Astrocyte (in vitro differentiated cells and primary cell): ENCODE data around the gene CACNA1D. TPM values are rescaled to one million over a fixed set of nuclear protein-coding genes. Genes with fewer than 3 reads are reported as not detected.

Experiments used
- DNase-seq: peaks from one replicate; pipeline ENCODE4 v3.0.0-alpha.2; 2010; ENCODE audit warnings: low read depth
- FAIRE-seq: peaks from 2 replicates; lab custom pipeline; 2011; peaks lifted over from hg19 to GRCh38; lab: Jason Lieb, UNC
- H2AFZ ChIP-seq: 2 replicates; pipeline ENCODE4 v1.6.0; 2012; ENCODE audit warnings: low read depth, low read length, inconsistent platforms
- H3K27ac ChIP-seq: 2 replicates; pipeline ENCODE4 v1.5.1; 2011; ENCODE audit warnings: low read depth, low read length, inconsistent platforms
- H3K27me3 ChIP-seq: 2 replicates; pipeline ENCODE4 v1.6.0; 2011; ENCODE audit warnings: low read length, inconsistent platforms; ENCODE audit not compliant: insufficient read depth
- H3K36me3 ChIP-seq: 2 replicates; pipeline ENCODE4 v1.5.1; 2011; ENCODE audit warnings: low read length, inconsistent platforms; ENCODE audit not compliant: insufficient read depth
- H3K4me1 ChIP-seq: 2 replicates; pipeline ENCODE4 v1.5.1; 2011; ENCODE audit warnings: low read length, inconsistent platforms; ENCODE audit not compliant: insufficient read depth
- H3K4me2 ChIP-seq: 2 replicates; pipeline ENCODE4 v1.6.0; 2012; ENCODE audit warnings: low read length, inconsistent platforms
- H3K4me3 ChIP-seq: 2 replicates; pipeline ENCODE4 v1.5.1; 2011; ENCODE audit warnings: low read depth, mild to moderate bottlenecking, low read length, inconsistent platforms; ENCODE audit not compliant: insufficient read depth
- H3K79me2 ChIP-seq: 2 replicates; pipeline ENCODE4 v1.6.0; 2012; ENCODE audit warnings: mild to moderate bottlenecking, low read length, inconsistent platforms; ENCODE audit not compliant: insufficient read depth
- H3K9ac ChIP-seq: 2 replicates; pipeline ENCODE4 v1.6.0; 2012; ENCODE audit warnings: mild to moderate bottlenecking, low read length, inconsistent platforms
- H3K9me3 ChIP-seq: 2 replicates; pipeline ENCODE4 v1.5.1; 2012; ENCODE audit warnings: low read depth, mild to moderate bottlenecking, low read length, inconsistent platforms; ENCODE audit not compliant: insufficient read depth
- H4K20me1 ChIP-seq: 2 replicates; pipeline ENCODE4 v1.6.0; 2012; ENCODE audit warnings: low read length, inconsistent platforms; ENCODE audit not compliant: insufficient read depth
- H3K27ac Mint-ChIP-seq: one replicate; pipeline ENCODE4 v1.8.0; 2021; ENCODE audit warnings: mild to moderate bottlenecking, mixed read lengths; ENCODE audit not compliant: unreplicated experiment
- H3K27me3 Mint-ChIP-seq: one replicate; pipeline ENCODE4 v1.8.0; 2021; ENCODE audit warnings: low read depth, mixed read lengths; ENCODE audit not compliant: unreplicated experiment
- H3K36me3 Mint-ChIP-seq: one replicate; pipeline ENCODE4 v1.8.0; 2021; ENCODE audit warnings: low read depth, mixed read lengths; ENCODE audit not compliant: unreplicated experiment
- H3K4me1 Mint-ChIP-seq: one replicate; pipeline ENCODE4 v1.8.0; 2021; ENCODE audit warnings: low read depth, mixed read lengths; ENCODE audit not compliant: unreplicated experiment
- H3K4me3 Mint-ChIP-seq: one replicate; pipeline ENCODE4 v1.8.0; 2021; ENCODE audit warnings: mild to moderate bottlenecking, moderate library complexity, mixed read lengths; ENCODE audit not compliant: unreplicated experiment
- H3K9me3 Mint-ChIP-seq: one replicate; pipeline ENCODE4 v1.8.0; 2021; ENCODE audit warnings: mild to moderate bottlenecking, mixed read lengths; ENCODE audit not compliant: unreplicated experiment
- EZH2 ChIP-seq: IDR thresholded peaks from 2 replicates; pipeline ENCODE4 v1.6.1; 2012; ENCODE audit warnings: mild to moderate bottlenecking, low read length, inconsistent platforms; ENCODE audit not compliant: insufficient read depth
- total RNA-seq: library from RNA; stranded (reverse); gene quantifications from 2 replicates; pipeline ENCODE4 v1.2.1, GENCODE V29; 2021
- TF ChIP-seq, protein P1 (sequence below): IDR thresholded peaks from 2 replicates; pipeline ENCODE4 v1.5.1; 2011; ENCODE audit warnings: low read depth, mild to moderate bottlenecking, inconsistent platforms, low read length, moderate library complexity; ENCODE audit not compliant: insufficient read depth

CACNA1D gene
- total RNA-seq, 1 donor from 2014 or later: 0.41 TPM

DNA sequence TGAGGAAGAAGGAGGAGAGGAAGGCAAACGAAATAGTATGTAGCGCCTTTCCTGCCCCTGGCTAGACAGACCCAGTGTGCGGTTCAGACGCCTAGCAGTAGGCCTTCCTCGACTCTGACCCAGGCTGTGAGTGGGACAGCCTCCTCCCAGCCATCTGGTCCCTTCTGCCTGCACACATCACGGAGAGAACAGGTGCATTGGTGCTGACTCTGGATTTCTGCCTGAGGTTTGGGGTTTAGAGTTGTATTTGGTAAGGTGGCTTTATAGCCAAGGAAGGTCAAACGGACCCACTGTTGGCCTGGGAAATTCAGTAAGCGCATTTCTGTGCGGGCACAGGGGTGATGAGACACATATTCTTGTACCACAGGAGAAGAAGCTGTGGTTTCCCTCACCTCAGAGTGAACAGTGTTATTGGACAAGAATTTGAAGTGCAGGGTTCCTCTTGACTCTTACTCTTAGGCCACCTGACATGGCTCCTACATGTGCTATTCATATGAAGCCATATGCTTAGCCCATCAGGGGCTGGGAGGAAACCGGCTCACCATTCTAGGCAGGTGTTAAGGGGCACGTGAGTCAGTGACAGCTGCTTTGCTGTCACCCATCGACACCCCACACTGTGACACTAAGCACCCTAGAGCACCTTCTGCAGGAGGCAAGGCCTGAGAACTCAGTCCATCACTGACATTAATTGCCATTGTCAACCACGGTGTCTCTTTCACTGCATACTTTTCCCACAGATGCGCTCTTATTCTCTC lies 208.5 kb downstream of the CACNA1D start:
- Histone ChIP-seq H3K4me1 (no peaks in the 10 kb centered on the region), H2AFZ (no peak overlapping the region), H3K27me3 (peaks cover 8% of the 10 kb centered on the region), H3K4me3 (no peak overlapping the region), H3K9me3 (no peaks in the 10 kb centered on the region), H3K9ac (no peak overlapping the region), H3K36me3 (no peaks in the 10 kb centered on the region), H3K4me2 (no peak overlapping the region), H3K79me2 (no peaks in the 10 kb centered on the region), H4K20me1 (no peaks in the 10 kb centered on the region), H3K27ac (no peak overlapping the region)
- H3K36me3 Mint-ChIP-seq: no peaks in the 10 kb centered on the region
- peaks cover 10% of the 10 kb centered on the region for H3K27me3 Mint-ChIP-seq
- no peak for TF ChIP-seq EZH2
- TF ChIP-seq, protein P1, sequence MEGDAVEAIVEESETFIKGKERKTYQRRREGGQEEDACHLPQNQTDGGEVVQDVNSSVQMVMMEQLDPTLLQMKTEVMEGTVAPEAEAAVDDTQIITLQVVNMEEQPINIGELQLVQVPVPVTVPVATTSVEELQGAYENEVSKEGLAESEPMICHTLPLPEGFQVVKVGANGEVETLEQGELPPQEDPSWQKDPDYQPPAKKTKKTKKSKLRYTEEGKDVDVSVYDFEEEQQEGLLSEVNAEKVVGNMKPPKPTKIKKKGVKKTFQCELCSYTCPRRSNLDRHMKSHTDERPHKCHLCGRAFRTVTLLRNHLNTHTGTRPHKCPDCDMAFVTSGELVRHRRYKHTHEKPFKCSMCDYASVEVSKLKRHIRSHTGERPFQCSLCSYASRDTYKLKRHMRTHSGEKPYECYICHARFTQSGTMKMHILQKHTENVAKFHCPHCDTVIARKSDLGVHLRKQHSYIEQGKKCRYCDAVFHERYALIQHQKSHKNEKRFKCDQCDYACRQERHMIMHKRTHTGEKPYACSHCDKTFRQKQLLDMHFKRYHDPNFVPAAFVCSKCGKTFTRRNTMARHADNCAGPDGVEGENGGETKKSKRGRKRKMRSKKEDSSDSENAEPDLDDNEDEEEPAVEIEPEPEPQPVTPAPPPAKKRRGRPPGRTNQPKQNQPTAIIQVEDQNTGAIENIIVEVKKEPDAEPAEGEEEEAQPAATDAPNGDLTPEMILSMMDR: no peak
- no peak overlapping the region for H3K27ac Mint-ChIP-seq
- peaks cover 8% of the 10 kb centered on the region for H3K4me1 Mint-ChIP-seq
- DNase-seq: no peak
- H3K9me3 Mint-ChIP-seq: no peaks in the 10 kb centered on the region
- no peak overlapping the region for H3K4me3 Mint-ChIP-seq
- no peak for FAIRE-seq

DNA sequence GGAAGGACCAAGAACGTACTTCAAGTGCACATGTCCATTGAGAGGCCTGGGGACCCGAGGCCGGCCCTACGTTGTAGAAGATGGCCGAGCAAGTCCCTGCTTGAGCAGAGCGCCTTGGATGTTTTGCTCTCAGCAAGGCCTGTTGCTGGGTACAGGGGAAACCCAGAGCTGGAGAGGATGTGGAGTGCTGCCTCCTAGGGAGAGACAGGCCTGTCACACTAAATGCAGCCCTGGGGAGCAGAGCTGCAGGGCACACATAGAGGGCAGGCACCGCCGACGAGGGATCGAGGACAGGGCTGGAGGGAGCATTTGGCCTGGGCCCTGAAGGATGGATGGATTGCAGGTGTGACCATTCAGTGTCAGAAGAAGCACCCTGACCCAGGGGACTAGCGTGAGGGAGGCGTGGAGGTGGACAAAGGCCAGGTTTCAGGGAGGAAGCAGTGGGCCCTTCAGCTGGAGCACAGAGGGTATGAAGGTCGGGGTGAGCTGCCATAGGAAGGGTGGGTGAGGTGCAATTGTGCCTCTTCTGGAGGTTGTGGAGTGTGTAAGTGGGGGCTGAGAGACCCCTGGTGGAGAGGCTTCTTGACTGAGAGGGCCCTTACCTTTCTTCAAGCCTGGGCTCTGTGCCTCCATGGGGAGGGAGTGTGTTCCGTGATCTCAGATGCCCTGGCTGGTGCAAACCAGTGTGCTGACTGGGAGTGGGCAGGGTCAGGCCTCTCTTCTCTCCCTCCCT lies 209.4 kb downstream of the CACNA1D start:
- no peaks in the 10 kb centered on the region for H3K36me3 ChIP-seq
- no peaks in the 10 kb centered on the region for H3K79me2 ChIP-seq
- H3K9ac ChIP-seq: no peak overlapping the region
- no peak overlapping the region for H3K27ac ChIP-seq
- Mint-ChIP-seq H3K27ac (no peak overlapping the region), H3K36me3 (no peaks in the 10 kb centered on the region), H3K9me3 (no peaks in the 10 kb centered on the region), H3K4me3 (no peak overlapping the region), H3K27me3 (peaks cover 12% of the 10 kb centered on the region), H3K4me1 (peaks cover 10% of the 10 kb centered on the region)
- H3K9me3 ChIP-seq: no peaks in the 10 kb centered on the region
- TF ChIP-seq EZH2: no peak
- TF ChIP-seq, protein P1: no peak
- H3K27me3 ChIP-seq: peaks cover 7% of the 10 kb centered on the region
- H3K4me1 ChIP-seq: no peaks in the 10 kb centered on the region
- no peak overlapping the region for H2AFZ ChIP-seq
- H3K4me2 ChIP-seq: no peak overlapping the region
- DNase-seq (no peak), FAIRE-seq (no peak)
- no peak overlapping the region for H3K4me3 ChIP-seq
- H4K20me1 ChIP-seq: no peaks in the 10 kb centered on the region
